GM19463 (cell line): ENCODE results near the gene LMAN2.

Source experiments
- ATAC-seq: cut with Tn5 transposase; IDR thresholded peaks from one replicate; pipeline ENCODE4 v1.9.1; 2021; ENCODE audit warnings: mild to moderate bottlenecking, moderate library complexity; ENCODE audit not compliant: unreplicated experiment

Gene LMAN2

DNA sequence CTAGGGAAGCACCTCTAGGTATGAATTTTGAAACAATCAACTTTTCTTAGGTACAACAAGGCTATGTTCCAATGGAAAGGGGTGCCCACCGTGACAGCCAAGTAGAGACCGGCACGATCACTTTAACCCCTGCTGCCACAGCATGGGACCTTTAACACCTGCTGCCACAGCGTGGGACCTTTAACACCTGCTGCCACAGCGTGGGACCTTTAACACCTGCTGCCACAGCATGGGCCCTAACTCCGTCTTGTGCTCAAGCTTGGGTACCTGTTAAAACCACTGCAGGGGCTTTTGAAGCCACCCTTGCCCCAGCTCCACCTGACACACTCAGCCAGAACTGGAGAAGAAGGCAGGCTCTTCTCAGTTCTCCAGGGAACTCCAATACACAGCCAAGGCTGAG lies 21.6 kb downstream of the LMAN2 start:
- no peak for ATAC-seq

DNA sequence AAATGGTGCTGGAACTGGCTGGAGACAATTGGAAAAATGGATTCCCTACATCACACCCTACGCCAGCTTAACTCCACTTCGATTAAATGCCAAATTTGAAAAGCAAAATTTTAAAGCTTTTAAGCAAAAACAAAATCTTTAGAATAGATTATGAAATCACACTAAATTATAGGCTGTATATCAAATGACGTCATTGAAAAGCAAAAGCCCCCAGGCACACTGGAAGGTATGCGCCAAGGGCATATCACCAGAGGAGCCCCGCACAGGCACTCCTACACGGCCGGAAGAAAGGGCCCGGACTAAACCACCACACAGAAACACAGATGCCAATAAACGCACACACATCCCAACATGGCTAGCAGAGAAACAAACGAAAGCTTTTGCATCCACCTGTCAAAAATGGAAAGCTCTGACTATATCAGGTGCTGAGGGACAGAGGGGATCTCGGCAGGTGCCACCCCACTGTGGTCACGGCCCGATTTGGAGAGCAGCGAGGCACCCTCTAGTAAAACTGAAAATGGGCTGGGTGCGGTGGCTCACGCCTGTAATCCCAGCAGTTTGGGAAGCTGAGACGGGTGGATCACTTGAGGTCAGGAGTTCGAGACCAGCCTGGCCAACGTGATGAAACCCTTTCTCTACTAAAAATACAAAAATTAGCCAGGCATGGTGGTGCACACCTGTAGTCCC lies 22.8 kb downstream of the LMAN2 start:
- ATAC-seq: no peak

DNA sequence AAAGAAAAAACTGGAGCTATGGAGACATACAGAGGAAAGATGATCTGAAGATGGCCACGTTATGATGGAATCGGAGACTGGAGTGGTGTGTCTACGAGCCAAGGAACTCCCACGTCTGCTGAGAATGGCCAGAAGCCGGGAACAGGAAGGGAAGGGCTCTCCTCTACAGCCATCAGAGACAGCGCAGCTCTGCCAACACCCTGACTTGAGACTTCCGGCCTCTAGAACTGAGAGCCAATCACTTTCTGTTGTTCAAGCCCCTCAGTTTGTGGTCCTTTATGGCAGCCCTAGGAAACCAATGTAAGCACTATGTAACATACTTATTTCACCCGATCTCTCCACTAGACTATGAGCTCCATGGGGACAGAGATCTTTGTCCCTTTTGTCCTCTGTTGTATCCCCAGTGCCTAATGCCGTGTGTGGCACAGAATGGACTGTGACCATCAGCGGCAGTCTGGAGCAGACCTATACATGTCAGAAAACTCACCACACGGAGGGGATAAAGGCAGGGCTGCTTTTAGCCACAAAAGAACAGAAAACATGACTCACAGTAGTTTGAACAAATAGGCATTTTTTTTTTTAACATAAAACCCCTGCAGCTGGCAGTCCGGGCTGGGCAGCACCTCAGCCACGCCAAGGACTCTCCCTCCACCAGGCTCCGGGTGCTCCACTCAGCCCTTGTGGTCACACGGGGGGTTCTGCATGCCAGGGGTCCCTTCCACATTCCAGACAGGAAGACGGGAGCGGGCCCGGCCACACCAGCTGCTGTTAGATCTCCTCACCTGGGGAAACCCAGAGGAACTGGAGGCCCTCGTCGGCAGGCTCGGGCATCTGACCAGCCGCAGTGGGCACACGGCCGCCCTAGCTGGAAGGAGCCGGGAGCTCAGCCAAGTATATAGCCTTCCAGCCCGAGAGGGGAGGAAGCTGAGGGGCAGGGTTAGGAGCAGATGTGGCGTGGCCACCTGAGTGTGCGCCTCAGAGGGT lies 23.6 kb downstream of the LMAN2 start:
- ATAC-seq: no peak

DNA sequence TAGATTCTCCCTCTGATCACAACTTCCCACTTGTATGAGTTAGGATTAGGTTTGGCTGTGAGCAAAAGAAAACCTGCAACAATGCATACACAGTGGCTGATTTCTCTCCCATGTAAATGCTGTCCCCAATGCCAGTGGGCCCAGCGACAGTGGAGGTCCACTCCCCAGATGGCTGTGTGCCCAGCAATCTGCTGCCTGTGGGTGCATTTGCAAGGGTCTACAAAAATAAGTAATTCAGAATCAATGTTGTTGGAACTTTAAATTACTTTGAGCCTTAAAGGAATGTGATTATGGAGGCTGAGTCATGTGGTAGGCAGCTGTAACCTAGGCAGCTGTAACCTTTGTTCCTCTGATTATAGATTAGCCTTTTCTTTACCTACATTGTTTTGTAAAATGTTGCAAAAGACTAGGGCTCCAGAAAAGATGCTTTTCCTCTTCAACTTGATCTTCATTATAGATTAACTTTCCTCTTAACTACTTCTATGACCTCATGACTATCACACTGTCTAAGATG lies 25.5 kb downstream of the LMAN2 start:
- no peak for ATAC-seq

DNA sequence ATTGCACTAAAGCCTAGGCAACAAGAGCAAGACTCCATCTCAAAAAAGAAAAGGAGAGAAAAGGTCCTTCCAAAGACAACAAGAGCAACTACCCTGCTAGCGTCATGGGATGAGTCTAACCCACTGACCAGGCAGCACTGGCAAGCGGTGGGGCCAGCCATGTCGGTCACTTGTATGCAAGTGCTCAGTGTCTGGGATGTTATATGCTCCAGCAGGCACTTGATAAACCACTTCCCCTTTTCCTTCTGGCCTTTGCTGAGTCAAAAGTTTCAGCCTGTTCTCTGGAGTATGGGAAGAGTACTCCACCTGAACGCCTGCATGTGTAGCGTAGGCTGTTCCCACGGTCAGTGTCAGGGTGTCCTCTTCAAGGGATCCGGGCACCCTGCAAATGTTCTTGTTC lies 30.6 kb downstream of the LMAN2 start:
- ATAC-seq: no peak

DNA sequence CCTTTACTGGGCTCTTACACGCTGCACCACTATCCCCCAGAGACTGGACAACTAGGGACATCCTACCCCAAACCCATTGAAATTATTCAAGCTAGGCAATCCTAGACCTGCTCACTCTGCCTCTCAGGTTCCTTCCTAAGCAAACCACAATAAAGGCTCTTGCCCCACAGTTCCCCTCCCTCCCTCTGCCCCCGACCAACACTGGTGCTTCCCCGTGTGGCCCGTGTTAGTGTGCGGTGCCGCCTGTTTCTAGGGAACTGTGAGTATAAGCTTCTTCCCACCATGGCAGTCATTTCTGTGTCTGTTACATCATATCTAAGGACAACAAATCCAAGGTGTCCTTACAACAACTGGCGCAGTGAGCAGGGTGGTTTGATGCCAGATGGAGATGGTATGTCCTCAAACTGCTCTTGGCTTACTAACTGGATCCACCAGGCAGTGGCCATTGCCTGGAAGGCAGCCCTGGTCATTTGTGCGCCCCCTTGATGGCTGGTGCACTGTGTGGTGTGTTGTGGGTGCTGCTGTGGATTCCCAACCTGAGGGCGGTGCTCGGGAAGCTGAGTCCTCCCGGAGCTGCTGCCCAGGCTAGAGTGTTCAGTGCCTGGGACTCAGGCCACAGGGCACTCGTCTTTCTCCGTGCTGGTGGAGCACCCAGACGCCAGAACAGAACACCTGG lies 31.4 kb downstream of the LMAN2 start:
- no peak for ATAC-seq

DNA sequence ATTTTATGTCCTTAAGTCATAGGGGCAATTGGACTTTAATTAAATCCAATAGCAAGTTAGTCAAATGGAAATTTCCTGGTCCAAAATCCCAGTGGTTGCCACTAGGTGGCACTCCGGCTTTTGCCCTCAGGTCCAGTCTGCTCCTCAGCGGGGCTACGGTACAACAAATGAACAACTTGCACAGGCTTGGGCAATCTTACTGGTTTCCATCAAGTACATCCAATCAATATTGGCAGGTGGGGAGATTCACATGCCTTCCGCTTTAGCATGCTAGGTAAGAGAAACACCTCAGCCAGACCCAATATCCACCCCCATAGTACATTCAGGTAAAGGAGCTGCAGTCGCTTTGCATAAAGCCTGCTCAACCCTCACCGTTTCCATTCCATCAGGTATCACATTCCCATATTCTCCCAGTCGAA lies 33.5 kb downstream of the LMAN2 start:
- no peak for ATAC-seq

DNA sequence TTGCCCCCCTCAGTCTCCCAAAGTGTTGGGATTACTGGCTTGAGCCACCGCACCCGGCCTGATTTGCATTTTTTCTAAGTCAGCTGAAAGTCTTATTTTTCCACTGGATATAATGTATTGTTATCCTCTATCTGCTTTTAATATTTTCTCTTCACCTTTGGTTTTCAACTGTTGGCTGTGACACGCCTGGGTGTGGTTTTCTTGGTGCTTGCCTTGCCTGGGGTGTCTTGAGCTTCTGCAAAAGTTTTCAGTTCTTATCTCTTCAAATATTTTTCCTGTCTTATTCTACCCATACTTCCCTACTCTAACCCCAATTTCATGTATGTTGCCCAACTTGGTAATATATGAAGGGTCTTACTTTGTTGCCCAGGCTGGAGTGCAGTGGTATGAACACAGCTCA lies 35.5 kb downstream of the LMAN2 start:
- no peak for ATAC-seq

DNA sequence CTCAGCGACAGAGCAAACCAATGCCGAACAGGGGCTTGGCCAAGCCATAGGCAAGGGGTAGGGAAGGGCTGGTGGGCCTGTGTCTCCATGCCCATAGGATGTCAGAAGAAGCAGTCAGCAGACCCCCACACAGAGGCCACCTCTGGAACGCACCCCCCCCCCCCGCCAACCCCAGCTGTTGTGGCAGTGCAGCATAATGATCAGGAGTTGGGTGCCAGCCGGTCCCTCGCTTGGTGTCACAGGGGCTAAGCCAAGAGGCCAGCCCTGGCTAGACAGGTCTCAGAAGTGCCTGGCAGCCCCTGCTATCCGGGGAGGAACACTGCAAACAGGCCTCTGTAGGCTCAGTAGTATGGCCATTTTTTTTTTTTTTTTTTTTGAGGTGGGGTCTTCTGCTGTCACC lies 36.1 kb downstream of the LMAN2 start:
- ATAC-seq: no peak

DNA sequence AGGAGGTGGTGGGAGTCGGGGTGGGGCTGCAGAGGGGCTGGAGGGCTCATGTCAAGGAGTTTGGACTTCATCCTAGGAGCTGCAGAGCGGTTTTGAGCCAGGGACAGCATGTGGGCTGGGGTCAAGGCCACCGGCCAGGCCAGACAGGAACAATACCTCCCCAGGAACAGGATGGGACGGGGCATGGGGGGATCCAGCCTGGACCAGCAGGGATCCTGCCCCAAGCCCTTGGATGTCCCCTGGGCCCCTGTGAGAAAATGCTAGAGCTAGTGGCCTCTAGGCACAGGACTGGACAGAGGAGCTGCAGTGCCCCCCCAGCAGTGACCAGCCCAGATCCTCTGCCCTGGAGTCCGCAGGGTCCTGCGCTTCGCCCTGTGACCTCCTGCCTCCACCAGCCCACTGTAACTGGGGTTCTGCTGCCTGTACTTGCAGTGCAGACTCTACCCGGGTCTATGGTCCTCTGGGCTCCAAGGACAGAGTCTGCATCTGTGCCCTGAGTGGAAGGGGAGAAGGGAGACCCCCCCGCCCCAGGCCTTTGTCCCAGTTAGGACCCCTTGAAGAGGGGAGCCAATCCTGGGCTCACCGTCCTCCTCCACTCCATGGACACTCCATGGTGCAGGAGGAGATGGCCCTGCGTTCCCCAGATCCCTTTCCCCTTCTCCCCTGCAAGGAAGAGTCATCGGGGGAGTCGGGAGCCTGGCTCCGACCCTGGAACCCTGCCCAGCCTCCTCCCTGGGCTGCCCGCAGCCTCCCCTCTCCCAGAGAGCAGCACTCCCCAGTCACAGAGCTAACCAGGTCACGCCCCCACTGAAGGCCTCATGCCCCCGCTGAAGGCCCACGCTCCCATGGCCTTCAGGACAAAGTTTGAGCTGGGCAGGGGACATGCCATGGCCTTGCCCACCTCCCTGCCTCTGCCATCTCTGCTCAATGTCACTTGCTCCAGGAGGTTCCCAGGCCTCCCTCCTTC lies 36.8 kb downstream of the LMAN2 start:
- ATAC-seq: no peak

DNA sequence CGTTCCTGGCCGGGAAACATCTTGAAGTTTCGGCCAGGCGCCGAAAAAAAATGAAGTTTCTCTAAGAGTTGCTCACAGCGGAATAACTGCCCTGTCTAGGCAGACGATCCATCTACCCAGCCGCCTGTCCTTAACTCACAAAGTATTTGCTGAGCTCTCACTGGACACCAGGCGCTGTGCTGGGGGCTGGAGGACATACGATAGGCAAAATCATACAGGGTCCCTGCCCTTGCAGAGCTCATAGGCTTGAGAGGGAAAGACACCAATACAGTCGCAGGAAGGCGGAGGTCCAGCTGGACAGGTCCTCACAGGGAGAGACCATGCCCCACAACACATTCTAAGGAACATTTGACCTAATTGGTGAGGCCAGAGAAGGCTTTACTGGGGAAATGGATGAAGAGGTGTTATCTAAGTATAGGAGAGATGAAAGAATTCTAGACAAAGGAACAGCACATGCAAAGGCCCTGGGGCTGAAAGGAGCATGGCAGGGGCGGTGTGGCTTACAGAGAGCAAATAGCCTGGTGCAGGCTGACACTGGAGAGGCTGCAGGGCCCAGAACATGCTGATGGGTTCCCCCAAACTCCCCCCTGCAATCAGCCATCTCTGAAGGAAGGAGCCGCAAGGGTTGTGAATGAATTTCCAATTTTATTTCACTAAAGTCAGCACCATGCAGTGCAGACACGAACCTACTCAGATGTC lies 37.8 kb downstream of the LMAN2 start:
- no peak for ATAC-seq

DNA sequence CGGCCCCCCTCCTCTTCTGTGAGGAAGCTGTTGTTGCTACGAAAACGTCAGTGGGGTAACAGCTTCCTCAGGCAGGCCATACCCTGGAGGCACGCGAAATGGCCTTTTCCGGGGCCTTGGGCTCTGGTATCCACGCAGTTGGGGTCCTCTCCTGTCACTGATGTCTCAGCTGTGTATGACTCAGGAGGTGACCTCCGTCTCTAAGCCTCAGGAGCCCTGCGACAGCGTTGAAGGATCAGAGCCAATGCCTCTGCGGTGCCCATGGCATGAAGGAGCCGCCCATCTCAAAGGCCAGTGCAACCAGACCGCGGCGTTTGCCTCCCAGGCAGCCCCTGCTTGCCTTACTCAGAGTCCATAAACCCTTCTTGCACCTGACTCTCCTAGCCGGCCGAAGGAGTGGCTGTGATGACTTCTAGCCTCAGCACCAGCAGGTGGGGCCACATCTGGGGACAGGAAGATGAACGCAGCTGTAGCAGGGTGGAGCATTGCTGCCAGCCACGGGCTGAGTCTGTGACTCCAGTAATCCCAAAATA lies 38.8 kb downstream of the LMAN2 start:
- no peak for ATAC-seq

DNA sequence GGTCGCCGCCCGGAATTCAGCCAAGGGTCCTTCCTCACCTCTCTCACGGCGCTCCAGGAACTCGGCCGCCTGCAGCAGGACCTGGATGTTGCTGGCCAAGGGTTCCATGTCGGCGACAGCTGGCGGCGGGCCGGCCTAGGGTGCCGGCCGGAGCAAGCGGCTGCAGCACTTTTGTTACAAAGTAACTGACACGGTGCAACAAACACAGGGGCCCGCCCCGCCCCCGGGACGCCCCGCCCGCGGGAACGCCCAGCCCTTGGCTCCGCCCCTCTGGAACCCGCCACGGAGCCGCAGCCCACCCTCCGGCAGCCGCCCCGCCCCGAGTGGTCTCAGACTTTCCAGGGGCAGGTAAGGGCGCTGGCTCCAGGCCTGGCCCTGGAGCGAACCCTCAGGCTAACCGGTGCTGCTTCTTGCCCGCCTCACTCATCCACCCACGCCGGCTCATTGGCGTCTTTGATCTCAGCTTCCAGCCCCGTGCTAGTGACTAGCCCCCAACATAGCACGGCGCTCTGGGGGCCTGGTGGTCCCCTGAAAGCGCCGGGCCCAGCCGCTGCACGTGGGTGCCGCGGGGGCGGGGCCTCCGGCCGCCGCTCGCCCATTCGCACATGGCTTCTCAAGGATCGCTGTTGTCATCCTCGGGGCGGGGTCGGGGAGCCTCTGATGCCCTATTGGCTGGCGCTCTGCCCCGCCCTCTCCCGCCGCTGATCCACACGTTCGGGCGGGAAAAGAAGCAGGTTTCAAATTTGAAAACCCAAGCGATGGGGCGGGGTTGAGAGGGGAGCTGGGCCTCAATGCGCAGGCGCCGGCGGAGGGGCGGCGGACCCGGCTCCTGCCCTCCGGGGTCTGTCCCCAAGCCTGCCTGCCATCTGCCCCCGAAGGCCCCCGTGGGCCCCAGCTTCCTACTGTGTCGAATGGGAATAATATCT lies 39.5 kb downstream of the LMAN2 start, which contains the start of gene MXD3:
Gene MXD3, minus strand, starts transcription at position 176 of the 926 bp plus-strand sequence. Its CDS starts 68 bp downstream, at position 108.
- peak; percentile 77 for ATAC-seq

DNA sequence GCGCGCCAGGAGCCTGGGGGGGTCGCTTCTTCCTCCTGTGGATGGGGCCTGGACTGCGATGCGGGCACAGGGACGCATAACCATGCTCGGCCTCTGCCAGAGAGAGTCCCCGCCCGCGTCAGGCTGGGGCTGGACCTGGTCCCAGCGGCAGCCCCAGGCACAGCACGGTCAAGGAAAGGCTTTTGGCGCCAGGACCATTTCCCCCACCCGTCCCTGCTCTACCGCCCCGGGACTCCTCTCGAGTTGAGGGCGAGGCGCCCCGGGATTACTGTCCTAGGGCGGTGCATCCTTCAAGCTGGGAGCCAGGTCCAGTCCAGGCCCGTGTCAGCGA lies 40.1 kb downstream of the LMAN2 start:
- ATAC-seq: no peak

DNA sequence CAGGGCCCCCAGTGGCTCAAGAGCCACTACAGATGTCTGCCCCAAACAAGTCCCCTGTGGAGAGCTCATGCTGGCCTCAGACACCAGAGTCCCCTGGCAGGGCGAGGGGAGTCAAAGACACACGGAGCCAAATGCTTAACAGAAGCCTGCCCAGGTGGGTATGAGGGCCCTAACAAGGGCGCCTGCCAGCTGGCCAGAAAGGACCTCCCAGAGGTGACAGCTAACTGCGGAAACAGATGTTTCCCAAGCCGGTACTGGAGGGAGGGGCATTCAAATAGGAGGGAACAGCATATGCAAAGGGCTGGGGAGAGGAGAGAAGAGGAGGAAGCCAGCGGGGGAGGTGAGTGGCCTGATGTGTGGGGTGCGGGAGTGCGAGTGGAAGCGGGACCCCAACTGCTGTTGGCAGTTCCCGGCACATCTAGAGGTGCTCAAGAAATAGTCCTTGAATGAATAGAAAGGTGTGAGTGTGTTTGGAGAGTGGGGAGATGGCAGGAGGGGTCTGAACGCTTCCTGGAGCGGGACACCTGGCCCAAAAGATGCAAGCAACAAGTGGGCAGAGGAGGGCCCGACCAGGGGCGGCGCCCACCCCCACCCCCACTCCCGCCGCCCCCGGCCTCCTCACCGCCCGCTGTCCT lies 40.6 kb downstream of the LMAN2 start:
- no peak for ATAC-seq

DNA sequence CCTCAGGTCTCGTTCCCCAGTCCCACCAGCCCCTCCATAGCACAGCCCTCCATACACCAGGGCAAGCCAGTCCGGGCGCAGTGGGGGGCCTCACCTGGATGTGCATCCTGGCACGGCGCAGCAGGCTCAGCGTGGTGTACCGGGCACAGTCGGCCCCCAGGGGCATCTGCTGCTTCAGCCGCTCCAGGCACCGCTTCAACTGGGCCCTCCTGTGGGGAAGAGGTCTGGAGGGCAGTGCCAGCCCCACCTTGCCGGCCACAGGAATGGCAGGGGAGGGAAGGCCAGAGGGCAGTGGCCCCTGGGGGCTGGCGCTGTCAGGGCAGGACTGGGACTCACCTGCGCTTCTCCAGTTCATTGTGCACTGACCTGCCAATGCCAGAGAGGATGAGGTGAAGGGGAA lies 41.1 kb downstream of the LMAN2 start:
- no peak for ATAC-seq

DNA sequence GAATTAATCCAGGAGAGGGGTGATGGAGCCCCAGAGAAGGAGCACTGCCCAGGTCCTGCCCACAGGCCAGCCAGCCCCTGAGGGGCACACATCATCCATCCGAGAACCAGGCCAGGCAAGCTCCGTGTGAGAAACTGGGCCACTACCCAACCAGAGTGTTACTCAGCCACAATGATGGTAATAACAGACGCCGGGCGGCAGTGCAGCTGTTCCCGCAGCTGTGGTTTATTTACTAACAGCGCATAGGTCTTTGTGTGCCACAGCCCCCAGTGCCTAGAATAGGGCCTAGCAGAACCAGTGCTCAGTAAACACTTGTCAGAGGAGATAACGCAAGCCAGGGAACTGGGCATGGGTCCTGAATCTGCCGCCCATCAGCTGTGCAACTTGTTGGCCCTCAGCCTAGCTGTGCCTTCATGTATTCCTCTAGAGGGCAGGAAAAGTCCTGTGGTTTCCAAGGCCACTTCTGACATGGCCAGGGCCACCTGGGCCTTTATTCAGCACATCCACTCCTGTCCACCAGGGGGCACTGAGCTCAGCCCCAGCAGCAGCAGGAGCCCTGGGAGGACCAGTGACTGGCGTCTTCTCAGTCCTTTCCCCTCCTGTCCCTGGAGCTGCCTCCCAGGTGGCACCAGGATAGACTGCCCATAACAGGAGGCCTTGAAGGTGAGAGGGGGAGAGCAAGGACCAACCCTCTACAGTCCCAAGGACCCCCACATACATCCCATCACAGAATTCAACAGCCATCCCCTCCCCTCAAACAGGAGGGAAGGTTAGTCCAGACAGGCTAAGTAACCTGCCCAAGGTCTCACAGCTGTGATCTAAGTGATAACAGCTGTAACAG lies 41.9 kb downstream of the LMAN2 start:
- no peak for ATAC-seq
